Epithelial cell of umbilical artery (primary cell): Measurements from ENCODE around the gene TOR1A. TPM values are rescaled to one million over a fixed set of nuclear protein-coding genes. Genes with fewer than 3 reads are reported as not detected.

Experiments used
- total RNA-seq: library from RNA; depleted of rRNA; stranded (reverse); fragments of >200 nt; gene quantifications from 2 replicates; pipeline ENCODE4 v1.2.3, GENCODE V29; 2014

TOR1A gene, protein sequence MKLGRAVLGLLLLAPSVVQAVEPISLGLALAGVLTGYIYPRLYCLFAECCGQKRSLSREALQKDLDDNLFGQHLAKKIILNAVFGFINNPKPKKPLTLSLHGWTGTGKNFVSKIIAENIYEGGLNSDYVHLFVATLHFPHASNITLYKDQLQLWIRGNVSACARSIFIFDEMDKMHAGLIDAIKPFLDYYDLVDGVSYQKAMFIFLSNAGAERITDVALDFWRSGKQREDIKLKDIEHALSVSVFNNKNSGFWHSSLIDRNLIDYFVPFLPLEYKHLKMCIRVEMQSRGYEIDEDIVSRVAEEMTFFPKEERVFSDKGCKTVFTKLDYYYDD
- 35.6 and 41.3 TPM in 2 replicates for total RNA-seq

DNA sequence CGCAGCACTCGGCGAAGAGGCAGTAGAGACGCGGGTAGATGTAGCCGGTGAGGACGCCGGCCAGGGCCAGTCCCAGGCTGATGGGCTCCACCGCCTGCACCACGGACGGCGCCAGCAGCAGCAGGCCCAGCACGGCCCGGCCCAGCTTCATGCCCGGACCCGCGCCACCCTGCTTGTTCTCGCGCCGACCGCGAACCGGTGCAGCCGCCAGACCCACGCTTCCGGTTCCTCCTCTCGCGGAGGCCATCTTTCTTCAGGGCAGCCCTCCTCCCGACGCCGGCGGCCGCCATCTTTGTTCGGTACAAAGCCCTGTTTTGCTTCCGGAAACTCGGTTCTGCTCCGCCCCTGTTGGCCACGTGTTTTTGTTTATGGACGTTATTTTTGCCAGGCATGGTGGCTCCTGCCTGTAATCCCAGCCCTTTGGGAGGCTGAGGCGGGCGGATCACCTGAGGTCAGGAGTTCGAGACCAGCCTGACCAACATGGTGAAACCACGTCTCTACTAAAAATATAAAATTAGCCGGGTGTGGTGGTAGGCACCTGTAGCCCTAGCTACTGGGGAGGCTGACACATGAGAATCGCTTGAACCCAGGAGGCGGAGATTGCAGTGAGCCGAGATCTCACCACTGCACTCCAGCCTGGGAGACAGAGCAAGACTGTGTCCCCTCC lies at the start of gene TOR1A:
TOR1A (minus strand) TSS at position 202 of the 667 bp plus-strand sequence; CDS start at position 151, 51 bp downstream.

DNA sequence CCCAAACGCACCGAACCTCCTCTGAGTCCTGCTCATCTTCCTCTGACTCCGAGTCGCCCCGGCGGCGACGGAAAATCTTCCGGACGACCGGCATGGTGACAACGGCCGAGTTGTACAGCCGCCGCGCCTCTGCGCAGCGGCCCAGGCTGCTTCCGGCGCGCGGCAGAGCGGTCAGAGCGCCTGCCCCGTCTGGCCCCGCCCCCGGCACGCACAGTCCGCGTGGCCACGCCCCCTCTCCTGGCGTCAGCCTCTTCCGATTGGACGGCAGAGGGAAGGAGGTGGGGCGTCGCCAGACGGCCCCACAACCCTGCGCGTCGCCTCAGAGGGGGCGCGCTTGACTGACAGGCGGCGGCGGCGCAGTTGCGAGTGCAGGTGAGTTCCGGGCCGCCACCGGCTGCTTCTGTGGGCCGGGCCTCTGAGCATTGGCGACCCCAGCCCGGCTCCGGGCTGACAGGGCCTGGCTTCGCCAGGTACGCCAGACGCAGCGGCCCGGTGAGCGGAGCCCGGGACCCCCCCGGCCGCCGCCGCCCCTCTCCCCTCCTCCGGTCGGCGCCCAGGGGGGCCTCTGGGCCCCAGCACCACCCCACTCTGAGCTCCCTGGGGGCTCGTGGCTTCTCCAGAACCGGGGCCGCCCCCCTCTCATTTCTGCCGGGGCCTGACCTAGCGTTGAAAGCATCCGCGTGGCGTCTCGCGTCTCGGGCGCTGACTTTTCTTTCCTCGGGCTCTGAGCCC lies 11.4 kb upstream of the TOR1A start, which contains the start of the genes C9orf78 and USP20:
C9orf78 (minus strand) TSS at position 148 of the 732 bp plus-strand sequence; CDS start at position 94, 54 bp downstream.
USP20 (plus strand) TSS at position 331 of the 732 bp plus-strand sequence. CDS start 17,098 bp downstream, outside the sequence.

DNA sequence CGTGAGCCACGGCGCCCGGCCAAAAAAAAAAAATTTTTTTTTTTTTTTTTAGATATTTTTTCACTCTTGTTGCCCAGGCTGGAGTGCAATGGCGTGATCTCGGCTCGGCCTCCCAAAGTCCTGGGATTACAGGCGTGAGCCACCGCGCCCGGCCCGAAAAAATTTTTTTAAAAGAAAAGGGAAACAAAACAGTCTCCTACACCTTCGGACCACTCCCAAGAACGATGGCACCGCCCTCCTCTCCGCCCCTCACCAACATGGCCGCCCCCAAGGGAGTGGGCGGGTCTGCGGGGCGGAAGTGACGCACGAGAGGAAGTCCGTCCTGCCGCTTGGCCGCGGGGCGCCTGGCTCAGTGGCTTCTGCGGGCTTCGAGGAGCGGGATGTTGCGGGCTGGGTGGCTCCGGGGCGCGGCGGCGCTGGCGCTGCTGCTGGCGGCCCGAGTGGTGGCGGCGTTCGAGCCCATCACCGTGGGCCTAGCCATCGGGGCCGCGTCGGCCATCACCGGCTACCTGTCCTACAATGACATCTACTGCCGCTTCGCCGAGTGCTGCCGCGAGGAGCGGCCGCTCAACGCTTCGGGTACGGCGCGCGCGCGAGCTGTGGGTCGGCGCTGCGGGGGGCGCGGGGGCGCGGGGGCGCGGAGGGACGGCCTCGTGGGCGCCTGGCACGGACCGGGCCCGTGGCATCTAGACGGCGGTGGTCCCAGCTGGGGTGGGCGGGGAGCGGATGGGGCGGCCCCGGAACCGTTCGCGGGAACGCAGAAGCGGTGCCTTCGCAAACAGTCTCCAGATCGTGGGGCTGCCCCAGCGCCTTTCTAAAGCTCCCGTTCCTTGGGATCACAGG lies 20.9 kb downstream of the TOR1A start, which contains the start of gene TOR1B:
TOR1B (plus strand) TSS at position 352 of the 843 bp plus-strand sequence; CDS start at position 381, 29 bp downstream.

Other genes with a start within 250 kb of the TOR1A start
- not detected in 2 replicates for gene C9orf50, start 203.0 kb downstream of the TOR1A start, total RNA-seq
- 33.4 and 35.1 TPM in 2 replicates for gene NTMT1, start 198.0 kb downstream of the TOR1A start, total RNA-seq
- 12.0 and 16.2 TPM in 2 replicates for gene ASB6, start 182.0 kb downstream of the TOR1A start, total RNA-seq
- gene PRRX2, start 158.5 kb downstream of the TOR1A start, total RNA-seq, result under 0.01 TPM in 1 of 2 replicates, not detected in the other
- gene PTGES, start 71.1 kb downstream of the TOR1A start, total RNA-seq, result 0.32 and 0.46 TPM in 2 replicates
- 22.7 and 34.2 TPM in 2 replicates for gene TOR1B, start 21.0 kb downstream of the TOR1A start, total RNA-seq
- gene C9orf78, start 11.1 kb upstream of the TOR1A start, total RNA-seq, result 32.2 and 54.0 TPM in 2 replicates
- gene USP20, start 11.3 kb upstream of the TOR1A start, total RNA-seq, result 3.6 and 6.2 TPM in 2 replicates
- gene FNBP1, start 219.1 kb upstream of the TOR1A start, total RNA-seq, result 26.3 and 32.7 TPM in 2 replicates
- 26.6 and 29.5 TPM in 2 replicates for gene GPR107, start 229.8 kb upstream of the TOR1A start, total RNA-seq